ENCODE results near the gene TANC1. TPM values are rescaled to one million over a fixed set of nuclear protein-coding genes. Genes with fewer than 3 reads are reported as not detected.

Gene TANC1
- total RNA-seq, 4 donors from 2014 or later, result 34.5 to 125 (median 47.0) TPM

DNA sequence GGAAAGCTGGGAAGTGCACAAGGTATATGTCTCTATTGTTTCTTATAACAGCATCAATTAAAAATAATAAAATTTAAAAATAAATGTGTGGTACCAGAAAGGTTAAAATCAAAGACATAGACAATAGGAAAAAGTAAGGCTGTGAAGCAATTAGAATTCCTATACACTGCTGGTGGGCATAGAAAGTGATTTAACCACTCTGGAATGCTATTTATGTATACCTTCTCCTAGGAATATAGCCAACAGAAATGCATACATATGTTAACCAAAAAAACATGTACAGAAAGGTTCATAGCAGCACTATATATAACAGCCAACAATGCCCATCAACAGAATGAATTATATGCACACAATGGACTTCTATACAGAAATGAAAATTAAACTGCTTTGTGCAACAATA is 275.1 kb downstream of the TANC1 start:
- Histone ChIP-seq H3K4me1 (no peaks in the 10 kb centered on the region), H3K36me3 (peaks cover 0 to 53% (median 12%) of the 10 kb centered on the region in 4 donors), H3K27ac (no peak overlapping the region), H3K27me3 (no peaks in the 10 kb centered on the region), H3K4me3 (no peak overlapping the region), H3K9me3 (peaks cover 0 to 6% of the 10 kb centered on the region in 2 donors)
- intact Hi-C loops (cut with DNase I; ENCODE audit: low total_unique reads), result no loop called here
- TF ChIP-seq POLR2AphosphoS5 (IDR thresholded peaks at IDR 0.05) (no peak), EP300 (IDR thresholded peaks at IDR 0.05; ENCODE audit: low read depth) (no peak), POLR2A (IDR thresholded peaks at IDR 0.05) (no peak), CTCF (IDR thresholded peaks at IDR 0.05) (no peak)
- in situ Hi-C loops (cut with MboI; ENCODE audit: low pct_ligation_motif_present in 1 of 4, low pct_unique_long_range_greater_than_20kb in 1 of 4, low sequenced_read_pairs in 3 of 4), result no loop called here
- DNase-seq, result no peak

- in situ Hi-C loops (cut with MboI; ENCODE audit: low pct_ligation_motif_present in 1 of 4, low pct_unique_long_range_greater_than_20kb in 1 of 4, low sequenced_read_pairs in 3 of 4) (no loop called here), intact Hi-C loops (cut with DNase I; ENCODE audit: low total_unique reads) (no loop called here)
- no peak overlapping the region for H3K4me3 ChIP-seq
- no peak for TF ChIP-seq CTCF (IDR thresholded peaks at IDR 0.05)
- TF ChIP-seq POLR2A (IDR thresholded peaks at IDR 0.05), result no peak
- TF ChIP-seq POLR2AphosphoS5 (IDR thresholded peaks at IDR 0.05), result no peak
- TF ChIP-seq EP300 (IDR thresholded peaks at IDR 0.05; ENCODE audit: low read depth), result no peak
- no peaks in the 10 kb centered on the region for H3K27me3 ChIP-seq
- H3K36me3 ChIP-seq, result peaks cover 0 to 47% (median 9%) of the 10 kb centered on the region in 4 donors
- 96 to 100% methylated on average over 4 to 7 of the region's 7 CpGs for WGBS, 2 donors (ENCODE audit: low coverage in 1 of 2)
- no peak for DNase-seq
- H3K9me3 ChIP-seq, result peaks cover 0 to 6% of the 10 kb centered on the region in 2 donors
- no peak overlapping the region for H3K27ac ChIP-seq
- peaks cover 0 to 18% (median 10%) of the 10 kb centered on the region in 4 donors for H3K4me1 ChIP-seq
Observed at GRCh38 chr2:159246325-159246988, 278.0 kb downstream of the TANC1 start.

- 33% methylated on average over 7 of the region's 7 CpGs for WGBS, 2 donors (ENCODE audit: low coverage in 1 of 2)
- H3K27me3 ChIP-seq, result no peaks in the 10 kb centered on the region
- intact Hi-C loops (cut with DNase I; ENCODE audit: low total_unique reads), result no loop called here
- no peak for TF ChIP-seq POLR2A (IDR thresholded peaks at IDR 0.05)
- peak in 1 of 5 experiments; percentile 12 for TF ChIP-seq CTCF (IDR thresholded peaks at IDR 0.05)
- peak; percentile 13 to 57 (median 44) for TF ChIP-seq POLR2AphosphoS5 (IDR thresholded peaks at IDR 0.05)
- no peak for TF ChIP-seq EP300 (IDR thresholded peaks at IDR 0.05; ENCODE audit: low read depth)
- peaks cover 0 to 19% (median 8%) of the 10 kb centered on the region in 4 donors for H3K36me3 ChIP-seq
- peak; percentile 72 for DNase-seq
- H3K9me3 ChIP-seq, result peaks cover 0 to 6% of the 10 kb centered on the region in 2 donors
- no peak overlapping the region for H3K4me3 ChIP-seq
- H3K4me1 ChIP-seq, result peaks cover 0 to 18% (median 10%) of the 10 kb centered on the region in 4 donors
- H3K27ac ChIP-seq, result peak overlapping the region; percentile 38 to 72 (median 52)
- in situ Hi-C loops (cut with MboI; ENCODE audit: low pct_ligation_motif_present in 1 of 4, low pct_unique_long_range_greater_than_20kb in 1 of 4, low sequenced_read_pairs in 3 of 4), result no loop called here
Observed at GRCh38 chr2:159249990-159250715, 281.7 kb downstream of the TANC1 start.

DNA sequence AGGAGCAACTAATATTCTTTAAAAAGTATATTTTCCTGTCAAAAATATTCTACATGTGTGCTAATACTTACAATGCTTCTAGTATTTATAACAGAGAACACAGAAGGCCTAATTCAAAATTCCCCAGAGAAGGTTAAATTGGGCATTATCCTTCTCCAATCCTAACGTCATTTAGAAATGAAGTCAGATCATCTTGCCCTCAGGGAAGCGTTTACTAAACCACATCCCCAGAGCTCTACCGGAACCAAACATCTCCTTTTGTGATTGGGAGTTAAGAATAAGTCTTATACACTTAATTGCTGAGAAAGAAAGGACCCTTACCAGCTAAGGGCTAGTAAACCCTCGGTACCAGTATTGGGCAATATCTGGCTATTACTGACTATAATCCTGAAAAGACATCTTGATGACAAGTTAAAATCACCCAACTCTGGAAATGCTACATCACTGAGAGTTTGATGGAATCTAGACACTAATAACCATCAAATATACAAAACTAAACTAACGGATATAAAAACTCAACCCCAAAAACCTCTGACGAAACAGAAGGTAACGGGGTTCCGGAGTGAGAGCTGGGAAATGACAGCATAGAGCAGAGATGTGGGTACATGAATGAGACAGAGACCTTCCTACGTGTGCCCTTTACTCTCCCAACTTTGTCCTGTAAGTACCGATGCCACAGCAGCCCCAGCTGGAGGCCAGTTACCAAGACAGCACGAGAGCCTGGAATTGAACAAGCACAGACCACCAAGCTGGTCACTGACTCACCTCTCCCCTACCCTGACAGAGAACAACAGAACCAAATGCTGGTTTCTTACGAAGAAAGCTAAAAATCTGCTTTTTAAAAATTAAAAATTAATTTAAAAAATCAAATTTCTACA is 283.1 kb downstream of the TANC1 start:
- Histone ChIP-seq H3K4me3 (no peak overlapping the region), H3K36me3 (peaks cover 0 to 9% (median 3%) of the 10 kb centered on the region in 4 donors), H3K27me3 (no peaks in the 10 kb centered on the region), H3K9me3 (peaks cover 0 to 4% of the 10 kb centered on the region in 2 donors), H3K4me1 (peaks cover 0 to 18% (median 10%) of the 10 kb centered on the region in 4 donors), H3K27ac (no peak overlapping the region)
- TF ChIP-seq EP300 (IDR thresholded peaks at IDR 0.05; ENCODE audit: low read depth) (no peak), POLR2AphosphoS5 (IDR thresholded peaks at IDR 0.05) (no peak), CTCF (IDR thresholded peaks at IDR 0.05) (no peak), POLR2A (IDR thresholded peaks at IDR 0.05) (no peak)
- no peak for DNase-seq
- in situ Hi-C loops (cut with MboI; ENCODE audit: low pct_ligation_motif_present in 1 of 4, low pct_unique_long_range_greater_than_20kb in 1 of 4, low sequenced_read_pairs in 3 of 4), result no loop called here
- intact Hi-C loops (cut with DNase I; ENCODE audit: low total_unique reads), result no loop called here
- WGBS, 2 donors (ENCODE audit: low coverage in 1 of 2), result 84% methylated on average over 8 to 12 of the region's 12 CpGs

All from transverse colon (tissue), 4 donors.